PC-3 (cell line): ENCODE results near the gene ZNF660.
"Not testable (repeated sequence)": the region's sequence is repeated elsewhere in the genome, so short reads cannot be mapped to it uniquely, and the experiment has no call there.

Experiments
- CTCF ChIP-seq: fragments of 300-600 bp; sonication (generic); conservative IDR thresholded peaks from 2 replicates; pipeline ENCODE4 v1.5.1; 2017; ENCODE audit warnings: antibody characterized with exemption, low read depth, mild to moderate bottlenecking, low read length
- EZH2 ChIP-seq: fragments of 300-600 bp; sonication (generic); IDR thresholded peaks from one replicate; pipeline ENCODE4 v1.6.1; 2017; ENCODE audit warnings: antibody characterized with exemption, mild to moderate bottlenecking, low read length; ENCODE audit not compliant: unreplicated experiment
- EZH2phosphoT487 ChIP-seq: fragments of 300-600 bp; sonication (generic); IDR thresholded peaks from 2 replicates; pipeline ENCODE4 v1.6.1; 2018; ENCODE audit warnings: mild to moderate bottlenecking, antibody characterized with exemption, low read length, borderline replicate concordance

- not testable (repeated sequence) for TF ChIP-seq CTCF, EZH2phosphoT487, EZH2
Observed at GRCh38 chr3:44578316-44578715, 6.4 kb upstream of the ZNF660 start.
